HG03575 (cell line): Measurements from ENCODE around the gene MYOZ3.

Source experiments
- ATAC-seq: cut with Tn5 transposase; IDR thresholded peaks from one replicate; pipeline ENCODE4 v1.9.1; 2021; ENCODE audit not compliant: unreplicated experiment, insufficient number of reproducible peaks, low FRiP score; ENCODE audit errors: extremely low read depth

Gene MYOZ3

DNA sequence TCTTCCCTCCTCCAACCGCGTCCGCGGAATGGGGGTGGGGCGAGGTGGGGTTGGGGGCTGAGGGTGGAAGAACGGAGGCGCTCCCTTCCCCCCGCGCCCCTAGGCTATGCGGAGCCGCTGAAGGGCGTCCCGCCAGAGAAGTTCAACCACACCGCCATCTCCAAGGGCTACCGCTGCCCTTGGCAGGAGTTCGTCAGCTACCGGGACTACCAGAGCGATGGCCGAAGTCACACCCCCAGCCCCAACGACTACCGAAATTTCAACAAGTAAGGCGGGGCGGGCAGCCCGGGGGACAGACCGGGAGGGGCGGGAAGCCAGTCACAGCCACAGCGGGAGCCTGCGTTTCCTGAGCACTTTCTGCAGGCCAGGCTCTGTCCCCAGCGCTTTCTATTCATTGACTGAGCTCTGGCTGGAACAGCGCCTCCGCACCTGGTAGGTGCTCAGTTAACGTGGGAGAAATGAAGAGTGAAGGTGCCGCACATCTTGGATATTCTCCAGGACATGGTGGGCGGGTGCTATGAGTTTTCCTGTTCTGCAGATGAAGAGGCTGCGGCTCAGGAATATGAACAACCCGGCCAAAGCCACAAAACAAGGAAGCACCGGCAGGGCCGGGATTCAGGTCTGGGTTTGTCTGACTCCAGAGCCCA lies 11.3 kb downstream of the MYOZ3 start:
- ATAC-seq: no peak

DNA sequence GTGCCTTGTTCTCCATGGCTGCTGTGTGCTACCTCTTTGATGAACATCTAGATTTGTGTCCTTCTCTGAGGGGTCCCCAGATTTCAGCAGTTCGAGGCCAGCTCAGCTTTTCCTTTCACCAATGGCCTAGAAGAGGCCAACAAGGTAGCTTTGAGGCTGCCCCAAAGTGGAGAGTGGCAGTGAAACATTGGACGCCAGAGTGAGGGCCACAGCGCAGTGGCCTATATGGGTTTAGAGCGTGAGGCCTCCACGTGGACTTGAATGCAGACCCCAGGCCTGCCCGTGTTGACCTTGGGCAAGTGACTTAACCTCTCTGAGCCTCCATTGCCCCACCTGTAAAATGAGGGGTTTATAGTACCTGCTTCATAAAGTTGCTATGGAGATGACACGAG lies 11.8 kb downstream of the MYOZ3 start:
- ATAC-seq: no peak

DNA sequence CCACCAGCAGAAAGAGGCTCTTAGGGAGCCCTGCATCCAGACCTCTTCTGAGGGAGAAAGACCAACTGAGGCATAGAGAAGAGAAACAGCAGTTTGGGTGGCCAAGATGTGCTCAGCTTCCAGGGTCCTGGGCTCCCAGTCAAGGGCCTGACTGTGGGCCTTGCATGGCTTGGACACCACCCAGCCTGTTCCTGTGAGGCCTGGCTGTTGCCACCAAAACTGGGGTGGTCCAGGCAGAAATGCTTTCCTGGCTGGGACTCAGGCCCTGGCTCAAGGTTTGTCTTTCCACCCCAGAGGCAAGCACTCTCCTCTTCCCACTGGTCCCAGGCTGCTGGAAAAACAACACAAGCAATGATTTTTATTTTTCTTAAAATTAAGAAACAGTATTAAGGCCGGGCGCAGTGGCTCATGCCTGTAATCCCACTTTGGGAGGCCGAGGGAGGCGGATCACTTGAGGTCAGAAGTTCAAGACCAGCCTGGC lies 13.3 kb downstream of the MYOZ3 start:
- ATAC-seq: no peak

DNA sequence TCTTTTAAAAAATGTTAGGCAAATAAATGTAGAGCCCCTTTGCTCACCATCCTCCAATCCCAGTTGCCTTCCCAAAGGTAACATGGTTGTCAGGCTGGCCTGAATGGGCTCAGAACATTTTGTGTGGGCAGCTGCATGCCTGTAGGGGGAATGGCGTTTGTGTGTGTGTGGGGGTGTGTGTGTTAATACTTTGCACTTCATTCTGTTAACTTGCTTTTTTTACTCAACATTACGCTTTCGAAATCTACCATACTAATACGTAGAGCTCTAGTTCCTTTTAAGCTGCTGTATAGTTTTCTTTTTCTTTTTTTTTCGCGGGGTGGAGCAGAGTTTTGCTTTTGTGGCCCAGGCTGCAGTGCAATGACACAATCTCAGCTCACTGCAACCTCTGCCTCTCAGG lies 14.0 kb downstream of the MYOZ3 start:
- no peak for ATAC-seq

DNA sequence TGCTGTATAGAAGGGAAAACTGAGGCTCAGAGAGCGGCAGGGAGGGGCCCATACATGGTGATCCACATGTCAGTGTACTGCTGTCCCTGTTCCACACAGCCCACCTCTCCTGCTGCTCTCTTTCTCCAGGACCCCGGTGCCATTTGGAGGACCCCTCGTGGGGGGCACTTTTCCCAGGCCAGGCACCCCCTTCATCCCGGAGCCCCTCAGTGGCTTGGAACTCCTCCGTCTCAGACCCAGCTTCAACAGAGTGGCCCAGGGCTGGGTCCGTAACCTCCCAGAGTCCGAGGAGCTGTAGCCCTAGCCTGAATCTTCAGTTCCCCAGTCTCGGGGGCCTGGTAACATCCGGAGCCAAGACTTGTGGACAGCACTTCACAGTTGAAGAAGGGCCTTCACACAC lies 15.5 kb downstream of the MYOZ3 start:
- no peak for ATAC-seq

DNA sequence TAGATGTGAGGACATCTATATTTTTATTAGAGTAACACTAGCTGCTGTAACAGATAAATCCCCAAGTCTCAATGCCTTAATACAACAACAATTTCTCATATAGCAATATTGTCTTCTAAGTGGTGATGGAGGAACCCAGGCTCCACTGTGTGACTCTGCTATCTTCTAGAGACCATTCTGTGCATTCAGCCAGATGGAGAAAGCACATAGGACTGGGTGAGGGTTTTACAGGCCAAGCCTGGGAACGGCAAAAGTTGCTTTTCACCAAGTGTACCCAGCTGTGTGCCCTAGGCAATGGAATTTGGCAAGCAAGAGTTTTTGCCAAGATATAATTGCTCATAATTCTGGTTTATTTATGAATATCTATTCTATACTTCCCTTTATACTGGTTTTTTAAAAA lies 28.1 kb downstream of the MYOZ3 start:
- ATAC-seq: no peak

DNA sequence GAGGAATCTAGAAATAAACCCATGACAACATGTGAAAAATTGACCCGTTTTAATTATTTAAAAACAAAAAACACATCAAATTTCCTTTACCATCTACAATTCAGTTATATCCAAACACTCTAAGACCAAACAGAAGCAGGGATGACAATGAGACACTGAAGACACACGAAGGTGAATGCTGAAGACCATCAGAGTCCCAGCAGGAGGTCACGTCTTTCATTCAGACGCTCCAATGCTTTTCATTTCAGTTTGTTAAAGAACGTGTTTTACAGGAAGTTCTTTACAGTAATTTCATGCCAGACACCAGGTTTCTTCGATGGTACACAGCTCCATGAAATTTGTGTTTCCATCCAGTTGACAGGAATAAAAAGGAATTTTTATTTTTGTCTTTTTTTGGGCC lies 29.7 kb downstream of the MYOZ3 start:
- no peak for ATAC-seq

DNA sequence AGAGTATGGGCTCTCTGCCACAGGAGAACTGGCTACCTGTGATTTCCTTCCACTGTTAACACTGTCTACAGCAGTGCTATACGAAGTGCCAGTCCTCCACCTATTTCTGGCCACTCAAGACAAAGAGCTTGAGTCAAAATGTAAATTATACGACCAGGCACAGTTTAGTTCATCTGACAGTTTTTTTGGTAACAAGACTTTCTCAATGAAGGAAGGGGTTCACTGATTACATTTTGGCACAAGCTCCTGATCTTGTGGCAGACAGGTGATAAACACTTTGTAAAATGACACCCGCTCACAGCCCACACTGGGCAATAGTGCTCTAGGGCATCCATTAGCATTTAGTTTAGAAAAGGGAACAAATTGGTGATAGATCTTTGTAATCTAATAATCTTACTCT lies 31.2 kb downstream of the MYOZ3 start:
- no peak for ATAC-seq

DNA sequence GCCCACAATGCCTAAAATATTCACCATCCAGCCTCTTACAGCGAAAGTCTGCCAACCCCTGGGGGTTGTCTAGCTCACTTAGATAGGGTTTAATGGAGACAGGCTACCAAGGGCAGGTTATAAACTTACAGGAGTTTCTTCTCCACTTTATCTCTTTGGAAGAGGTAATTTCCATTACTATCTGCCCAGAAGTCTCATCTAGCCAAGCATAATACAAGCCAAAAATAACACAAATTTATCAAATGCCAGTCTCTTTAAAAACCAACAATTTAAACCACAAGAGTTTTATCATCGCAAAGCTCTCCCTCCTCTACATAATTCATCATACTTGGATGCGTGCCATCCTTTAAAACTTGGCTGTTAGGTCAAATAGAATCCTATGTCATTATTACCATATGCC lies 33.6 kb downstream of the MYOZ3 start:
- no peak for ATAC-seq

DNA sequence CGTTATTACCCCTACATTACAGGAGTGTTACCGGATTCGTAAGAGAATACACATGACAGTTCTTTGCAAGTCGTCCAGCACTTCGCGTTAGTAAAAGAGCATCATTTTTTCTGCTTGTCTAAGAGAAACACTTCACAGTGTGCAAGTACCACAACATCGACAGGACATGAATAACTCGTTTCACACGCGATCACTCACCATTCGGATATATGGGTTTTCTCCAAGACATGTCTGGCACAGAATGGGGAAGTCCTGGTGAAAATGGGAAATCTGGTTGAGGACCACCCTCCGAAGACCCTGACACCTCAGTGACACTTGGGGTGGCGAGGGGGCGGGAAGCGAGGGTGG lies 39.2 kb downstream of the MYOZ3 start:
- ATAC-seq: no peak

DNA sequence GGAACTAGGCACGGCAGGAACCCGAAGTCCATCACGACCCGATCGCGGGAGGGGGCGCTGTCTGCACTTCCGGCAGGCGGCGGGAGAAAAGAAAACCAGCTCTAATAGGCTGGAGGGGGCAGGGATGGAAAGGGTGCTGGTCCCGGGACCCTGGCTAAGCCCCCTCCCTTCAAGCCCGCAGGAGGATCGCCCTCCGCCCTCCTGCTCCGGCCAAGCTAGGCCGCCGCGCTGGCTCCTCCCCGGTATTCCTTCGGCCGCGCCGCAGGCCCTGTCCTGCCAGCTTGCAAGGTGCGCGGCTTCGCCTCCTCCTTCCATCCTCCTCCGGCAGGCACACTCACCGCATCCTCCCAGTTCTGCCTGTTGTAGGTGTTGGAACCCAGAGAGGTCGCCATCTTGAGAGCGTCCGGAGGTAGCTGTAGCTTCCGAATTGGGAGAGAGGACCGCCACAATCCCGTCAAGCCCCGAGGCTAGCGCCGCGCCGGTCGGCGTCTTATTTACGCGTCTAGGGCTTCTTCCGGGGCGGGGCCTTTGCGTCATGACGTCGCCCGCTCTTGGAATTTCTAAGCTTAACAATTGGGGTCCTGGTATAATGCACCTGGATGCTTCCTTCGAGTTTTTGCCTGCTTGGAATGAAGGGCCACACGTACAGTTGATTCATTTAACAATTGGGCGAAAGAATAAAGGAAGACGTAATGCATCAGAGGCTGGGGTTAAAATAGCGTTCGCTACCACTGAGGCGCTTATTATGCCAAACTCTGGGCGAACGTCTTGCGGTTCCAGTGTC lies 39.7 kb downstream of the MYOZ3 start, which contains the start of gene RBM22:
Gene RBM22, minus strand, starts transcription at position 469 of the 784 bp plus-strand sequence. Its CDS starts 77 bp downstream, at position 392.
- ATAC-seq: peak; percentile 81

DNA sequence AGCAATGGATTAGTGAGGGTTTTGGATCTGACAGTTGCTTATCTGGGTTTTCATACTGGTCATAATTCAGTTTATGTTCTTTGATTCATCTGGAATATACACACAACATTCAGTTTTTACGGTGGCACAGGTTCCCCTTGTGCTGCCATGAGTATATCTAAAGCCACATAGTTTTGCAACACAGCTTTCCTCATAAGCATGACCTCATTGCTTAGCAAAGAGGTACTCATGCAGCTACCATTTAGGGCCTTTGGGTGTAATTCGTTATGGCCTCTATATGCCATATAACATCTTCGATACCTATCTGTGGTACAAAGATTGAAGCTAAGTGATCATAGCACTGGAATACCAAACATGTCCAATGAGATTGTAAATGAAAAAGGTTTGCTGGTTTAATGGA lies 42.7 kb downstream of the MYOZ3 start:
- no peak for ATAC-seq

DNA sequence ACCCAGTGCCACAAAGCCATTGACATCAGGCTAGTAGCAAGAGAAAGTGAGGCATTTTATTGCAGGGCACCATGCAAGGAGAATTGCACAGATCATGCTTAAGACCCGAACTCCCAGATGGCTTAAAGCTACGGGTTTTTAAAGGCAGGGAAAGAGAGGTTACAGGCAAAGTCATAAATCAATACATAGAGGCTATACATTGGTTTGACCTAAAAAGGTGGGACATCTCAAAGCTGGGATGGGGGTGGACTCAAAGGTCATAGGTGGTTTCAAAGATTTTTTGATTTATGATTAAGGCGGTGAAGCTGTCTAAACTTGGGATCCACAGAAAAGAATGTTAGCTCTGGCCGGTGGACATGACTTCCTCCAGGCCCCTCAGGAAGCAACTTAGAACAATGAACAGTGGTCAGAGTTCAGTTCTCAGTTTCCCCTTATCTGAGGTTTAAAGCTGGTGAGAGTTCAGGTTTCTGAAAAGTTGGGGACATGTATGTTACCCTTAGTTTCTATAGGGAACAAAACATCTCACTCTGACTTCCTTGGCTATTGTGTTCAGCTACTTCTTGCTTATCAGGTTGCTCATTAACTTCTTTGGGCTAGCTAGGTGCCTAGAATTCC lies 45.8 kb downstream of the MYOZ3 start:
- ATAC-seq: no peak

DNA sequence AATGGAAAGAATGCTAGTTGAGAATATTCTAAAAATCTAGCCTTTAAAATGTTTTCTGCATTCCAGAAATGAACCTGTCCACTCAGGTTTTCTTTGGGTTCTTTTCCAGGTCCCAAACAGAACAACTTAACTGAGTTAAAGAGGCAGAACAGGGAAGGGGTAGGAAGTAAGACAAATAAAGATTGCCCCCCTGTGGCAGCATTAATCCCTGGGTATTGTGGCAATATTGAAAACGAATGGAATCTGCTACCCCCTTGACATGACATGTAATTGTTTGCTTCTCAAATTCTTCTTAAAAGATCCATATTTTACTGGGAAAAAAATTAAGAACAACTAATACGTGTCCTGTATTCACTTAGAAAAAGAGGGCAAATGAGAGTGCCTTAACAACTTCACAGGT lies 49.1 kb downstream of the MYOZ3 start:
- ATAC-seq: no peak

DNA sequence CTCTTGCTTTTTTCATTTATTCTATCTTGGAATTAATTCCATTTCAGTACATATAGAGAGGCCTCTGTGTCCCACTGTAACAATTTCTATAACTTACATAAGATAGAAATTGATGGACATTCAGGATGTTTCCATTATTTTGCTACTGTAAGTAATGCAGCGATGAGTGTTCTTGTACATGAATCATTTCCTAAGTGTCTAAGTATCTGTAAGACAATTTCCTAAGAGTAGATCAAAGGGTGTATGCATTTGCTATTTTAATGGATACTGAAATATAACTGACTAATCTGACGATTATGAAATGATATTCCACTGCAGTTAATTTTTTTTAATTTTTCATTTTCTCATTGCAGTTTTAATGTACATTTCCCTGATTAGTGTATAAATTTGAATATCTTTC lies 62.8 kb downstream of the MYOZ3 start:
- ATAC-seq: no peak
